IPS DF 6.9 (cell line): Measurements from ENCODE around the gene THUMPD2.
A peak's percentile ranks its signal among the peaks of the same experiment; 100 is the strongest.
"Not testable (repeated sequence)": the region's sequence is repeated elsewhere in the genome, so short reads cannot be mapped to it uniquely, and the experiment has no call there.

Experiments used
- DNase-seq: peaks from one replicate; pipeline ENCODE4 v3.0.0-alpha.2; 2013; ENCODE audit warnings: low read depth, low spot score
- H3K27ac ChIP-seq: one replicate; pipeline ENCODE4 v1.5.1; 2013; ENCODE audit warnings: low read length, control low read depth
- H3K27me3 ChIP-seq: 2 replicates; pipeline ENCODE4 v1.6.1; 2013; ENCODE audit warnings: mild to moderate bottlenecking, low read length; ENCODE audit not compliant: control insufficient read depth, insufficient read depth
- H3K36me3 ChIP-seq: 2 replicates; pipeline ENCODE4 v1.6.1; 2013; ENCODE audit warnings: low read length; ENCODE audit not compliant: control insufficient read depth, insufficient read depth
- H3K4me1 ChIP-seq: 2 replicates; pipeline ENCODE4 v1.6.1; 2013; ENCODE audit warnings: low read length; ENCODE audit not compliant: control insufficient read depth, insufficient read depth
- H3K4me3 ChIP-seq: 2 replicates; pipeline ENCODE4 v1.5.1; 2013; ENCODE audit warnings: mild to moderate bottlenecking, low read length
- H3K9me3 ChIP-seq: 2 replicates; pipeline ENCODE4 v1.6.1; 2013; ENCODE audit warnings: low read length, inconsistent platforms; ENCODE audit not compliant: control insufficient read depth, insufficient read depth
- WGBS: extraction: QIAGEN DNeasy Blood & Tissue Kit; methylation state at CpG from one replicate; pipeline ENCODE4 v1.1.7; 2013; ENCODE audit warnings: mixed read lengths, missing lambda C conversion rate; ENCODE audit not compliant: insufficient read length, insufficient coverage; 5-methylcytosine and 5-hydroxymethylcytosine counted together

The THUMPD2 gene

GRCh38 chr2:39778775-39779340 lies at the start of gene THUMPD2:
TSS of gene THUMPD2 (minus strand) at chr2:39779258. CDS start at chr2:39779239, 19 bp downstream.
- no peaks in the 10 kb centered on the region for H3K4me1 ChIP-seq
- WGBS: no CpG with 5 or more reads among the region's 54 CpGs
- H3K27me3 ChIP-seq: no peaks in the 10 kb centered on the region
- DNase-seq: no peak
- H3K9me3 ChIP-seq: no peaks in the 10 kb centered on the region
- H3K4me3 ChIP-seq: peak within 1 kb of the TSS; percentile 91; the same call in 1 of the 2 replicates
- H3K36me3 ChIP-seq: no peaks in the 10 kb centered on the region
- H3K27ac ChIP-seq: no peak within 1 kb of the TSS

- WGBS: no CpG with 5 or more reads among the region's 3 CpGs
- DNase-seq: no peak
- no peaks in the 10 kb centered on the region for H3K4me1 ChIP-seq
- no peaks in the 10 kb centered on the region for H3K27me3 ChIP-seq
- no peaks in the 10 kb centered on the region for H3K9me3 ChIP-seq
- no peaks in the 10 kb centered on the region for H3K36me3 ChIP-seq
- no peak overlapping the region for H3K4me3 ChIP-seq
- H3K27ac ChIP-seq: no peak overlapping the region
Observed at GRCh38 chr2:39821871-39822270, 42.8 kb upstream of the THUMPD2 start.

GRCh38 chr2:39816845-39817244 lies 37.8 kb upstream of the THUMPD2 start:
- Histone ChIP-seq H3K9me3 (no peaks in the 10 kb centered on the region), H3K4me3 (no peak overlapping the region), H3K27me3 (no peaks in the 10 kb centered on the region), H3K36me3 (no peaks in the 10 kb centered on the region), H3K27ac (no peak overlapping the region), H3K4me1 (no peaks in the 10 kb centered on the region)
- DNase-seq: no peak
- WGBS: no CpG with 5 or more reads among the region's 8 CpGs

GRCh38 chr2:39816428-39816827 lies 37.4 kb upstream of the THUMPD2 start:
- Histone ChIP-seq H3K9me3 (no peaks in the 10 kb centered on the region), H3K4me1 (no peaks in the 10 kb centered on the region), H3K36me3 (no peaks in the 10 kb centered on the region), H3K4me3 (no peak overlapping the region), H3K27me3 (no peaks in the 10 kb centered on the region), H3K27ac (no peak overlapping the region)
- no CpG with 5 or more reads among the region's 3 CpGs for WGBS
- DNase-seq: no peak

- no peak overlapping the region for H3K4me3 ChIP-seq
- H3K27me3 ChIP-seq: no peaks in the 10 kb centered on the region
- no CpG with 5 or more reads among the region's 4 CpGs for WGBS
- no peaks in the 10 kb centered on the region for H3K9me3 ChIP-seq
- no peak for DNase-seq
- no peaks in the 10 kb centered on the region for H3K36me3 ChIP-seq
- H3K27ac ChIP-seq: no peak overlapping the region
- no peaks in the 10 kb centered on the region for H3K4me1 ChIP-seq
Observed at GRCh38 chr2:39805936-39806608, 27.0 kb upstream of the THUMPD2 start.

- Histone ChIP-seq H3K4me3 (no peak overlapping the region), H3K27ac (no peak overlapping the region), H3K9me3 (no peaks in the 10 kb centered on the region), H3K27me3 (no peaks in the 10 kb centered on the region), H3K36me3 (no peaks in the 10 kb centered on the region), H3K4me1 (no peaks in the 10 kb centered on the region)
- WGBS: no CpG with 5 or more reads among the region's 1 CpG
- DNase-seq: no peak
Observed at GRCh38 chr2:39803839-39804238, 24.8 kb upstream of the THUMPD2 start.

GRCh38 chr2:39800752-39801151 lies 21.7 kb upstream of the THUMPD2 start:
- Histone ChIP-seq H3K27ac (no peak overlapping the region), H3K27me3 (no peaks in the 10 kb centered on the region), H3K36me3 (no peaks in the 10 kb centered on the region), H3K4me1 (no peaks in the 10 kb centered on the region), H3K4me3 (no peak overlapping the region), H3K9me3 (no peaks in the 10 kb centered on the region)
- no peak for DNase-seq
- no CpG with 5 or more reads among the region's 4 CpGs for WGBS

GRCh38 chr2:39796134-39796533 lies 17.1 kb upstream of the THUMPD2 start:
- no peaks in the 10 kb centered on the region for H3K36me3 ChIP-seq
- no peak overlapping the region for H3K27ac ChIP-seq
- WGBS: no CpG with 5 or more reads among the region's 1 CpG

GRCh38 chr2:39790216-39790818 lies 11.3 kb upstream of the THUMPD2 start:
- not testable (repeated sequence) for H3K36me3 ChIP-seq, H3K27ac ChIP-seq, DNase-seq, H3K4me3 ChIP-seq, H3K4me1 ChIP-seq, H3K27me3 ChIP-seq, H3K9me3 ChIP-seq
- WGBS: no CpG with 5 or more reads among the region's 12 CpGs

More at GRCh38 chr2:39796134-39796533, 17.1 kb upstream of the THUMPD2 start:
- no peaks in the 10 kb centered on the region for H3K4me1 ChIP-seq
- H3K4me3 ChIP-seq: no peak overlapping the region
- H3K9me3 ChIP-seq: no peaks in the 10 kb centered on the region
- no peaks in the 10 kb centered on the region for H3K27me3 ChIP-seq
- no peak for DNase-seq

GRCh38 chr2:39787950-39788349 lies 8.9 kb upstream of the THUMPD2 start:
- no CpG with 5 or more reads among the region's 2 CpGs for WGBS
- no peaks in the 10 kb centered on the region for H3K4me1 ChIP-seq
- no peak for DNase-seq

More at GRCh38 chr2:39787950-39788349, 8.9 kb upstream of the THUMPD2 start:
- H3K27ac ChIP-seq: no peak overlapping the region
- no peaks in the 10 kb centered on the region; the same call in 1 of the 2 replicates for H3K9me3 ChIP-seq
- no peaks in the 10 kb centered on the region for H3K36me3 ChIP-seq
- H3K27me3 ChIP-seq: no peaks in the 10 kb centered on the region
- H3K4me3 ChIP-seq: no peak overlapping the region
